Measurements from ENCODE around the gene MAU2. TPM values are rescaled to one million over a fixed set of nuclear protein-coding genes. Genes with fewer than 3 reads are reported as not detected.

MAU2 gene
- total and polyA plus RNA-seq, 10 of the 15 experiments (the other 5 are each of a cell fraction or from before 2014, with no cell fraction given), result 1.8 to 47.2 (median 22.1) TPM

GRCh38 chr19:19388568-19389555 is 68.2 kb downstream of the MAU2 start:
- DNase-seq (ENCODE audit: low read depth, low spot score), result no peak
- WGBS (ENCODE audit: insufficient coverage, insufficient replicate concordance, low lambda C conversion rate, missing lambda C conversion rate), result 75% methylated on average over 13 of the region's 13 CpGs
- intact Hi-C loops (cut with micrococcal nuclease; ENCODE audit: unreplicated experiment), result loop anchor here (5.0 kb wide), 1 partner anchor 83 kb away; no protein-coding TSS in a partner anchor
- no peaks in the 10 kb centered on the region for H4K20me1 ChIP-seq (ENCODE audit: control insufficient read depth, insufficient read depth)
- H3K4me3 ChIP-seq, result peak overlapping the region; percentile 45
- ATAC-seq, result no peak
- no peak for TF ChIP-seq ZBTB11 (CRISPR knock-in tag; IDR thresholded peaks at IDR 0.05)
- TF ChIP-seq IKZF1 (conservative IDR thresholded peaks at IDR 0.05), result peak; percentile 22; the same call in 1 of the 2 replicates
- TF ChIP-seq ZBTB40 (IDR thresholded peaks at IDR 0.05; ENCODE audit: borderline replicate concordance), result peak; percentile 58; the same call in 1 of the 2 replicates
- ChIA-PET SMC1A (ENCODE audit: uncharacterized antibody, unreplicated experiment) (interaction anchor here (0.8 to 2.1 kb wide), 5 partner anchors 18 to 102 kb away, joined by 3 to 12 read pairs (median 3); partner anchors contain the start of gene GATAD2A), POLR2A (interaction anchor here (0.5 to 1.9 kb wide), 3 partner anchors 16 to 217 kb away, joined by 3 to 7 read pairs (median 4); partner anchors contain the start of gene GATAD2A), CTCF (interaction anchor here (1.2 to 3.3 kb wide), 6 partner anchors 14 to 101 kb away, joined by 3 to 24 read pairs (median 5); partner anchors contain the start of gene GATAD2A), RAD21 (ENCODE audit: unreplicated experiment) (interaction anchor here (0.7 to 2.3 kb wide), 6 partner anchors 14 to 102 kb away, joined by 3 to 10 read pairs (median 5); partner anchors contain the start of gene GATAD2A)
- H3K4me1 ChIP-seq (ENCODE audit: control insufficient read depth, insufficient read depth, low read length), result peaks cover 13% of the 10 kb centered on the region
- H3K79me2 ChIP-seq (ENCODE audit: control insufficient read depth, insufficient read depth, low read length), result peaks cover 50% of the 10 kb centered on the region
- no peaks in the 10 kb centered on the region for H3K9me3 ChIP-seq (replicated peaks; ENCODE audit: control insufficient read depth, insufficient read depth, low read length)
- no peak overlapping the region for H2AFZ ChIP-seq (ENCODE audit: control insufficient read depth, low read depth, low read length)
- no peak overlapping the region; the same call in 1 of the 2 replicates for H3K9ac ChIP-seq (ENCODE audit: control insufficient read depth, insufficient read depth, low read length)
- no peak for FAIRE-seq
- no peaks in the 10 kb centered on the region for H3K36me3 ChIP-seq (ENCODE audit: control insufficient read depth in 2 of 2, insufficient read depth in 2 of 2, low read length in 1 of 2)
- in situ Hi-C loops (cut with MboI), result no loop called here
- TSS peak; percentile 43 for BruUV-seq (replicated peaks)
- peak overlapping the region; percentile 57 for H3K4me2 ChIP-seq (ENCODE audit: control insufficient read depth, insufficient read depth)
- H3K27ac ChIP-seq (ENCODE audit: control insufficient read depth, insufficient read depth), result no peak overlapping the region
- H3K27me3 ChIP-seq (replicated peaks in 1 of 2; ENCODE audit: control insufficient read depth in 2 of 2, insufficient read depth in 2 of 2, low read length in 1 of 2), result no peaks in the 10 kb centered on the region
